H1 (cell line): ENCODE measurements around the gene PRKCA. TPM values are rescaled to one million over a fixed set of nuclear protein-coding genes. Genes with fewer than 3 reads are reported as not detected.

Experiments
- CTCF ChIA-PET: fragments of 300-600 bp; sonication (Branson Sonifier 250); formaldehyde crosslinking; loops from one replicate; lab custom pipeline; 2021; ENCODE audit not compliant: partially characterized antibody; lab: Charles Lee
- POLR2A ChIA-PET: fragments of 300-600 bp; sonication (Branson Sonifier 250); formaldehyde crosslinking; loops from one replicate; lab custom pipeline; 2021; ENCODE audit warnings: inconsistent platforms; ENCODE audit not compliant: partially characterized antibody; lab: Charles Lee
- DNase-seq, 2 experiments: peaks; one replicate each; pipeline versions ENCODE4 v3.0.0 to v3.0.0-alpha.2; 2010 to 2022; ENCODE audit warnings: low spot score in 2 of 2, low read depth in 1 of 2, mixed read lengths in 1 of 2
- FAIRE-seq: peaks from 2 replicates; lab custom pipeline; 2011; peaks lifted over from hg19 to GRCh38; lab: Jason Lieb, UNC
- H2AFZ ChIP-seq: 2 replicates; pipeline ENCODE4 v1.8.1; 2012; ENCODE audit warnings: low read length, inconsistent platforms
- H2AK5ac ChIP-seq: 2 replicates; pipeline ENCODE4 v1.6.1; 2013; ENCODE audit warnings: low read depth, low read length
- H2BK120ac ChIP-seq: replicated peaks from 2 replicates; pipeline ENCODE3; 2013; ENCODE audit warnings: low read depth, low read length, inconsistent platforms
- H2BK12ac ChIP-seq: 2 replicates; pipeline ENCODE4 v1.6.1; 2013; ENCODE audit warnings: low read depth, low read length
- H2BK15ac ChIP-seq: 2 replicates; pipeline ENCODE4 v1.6.1; 2013; ENCODE audit warnings: low read length
- H2BK20ac ChIP-seq: 2 replicates; pipeline ENCODE4 v1.6.1; 2013; ENCODE audit warnings: low read length
- H2BK5ac ChIP-seq: 2 replicates; pipeline ENCODE4 v1.6.1; 2013; ENCODE audit warnings: low read depth, low read length
- H3K14ac ChIP-seq: 2 replicates; pipeline ENCODE4 v1.6.1; 2013; ENCODE audit warnings: inconsistent platforms; ENCODE audit not compliant: insufficient read length
- H3K18ac ChIP-seq: 2 replicates; pipeline ENCODE4 v1.6.1; 2013; ENCODE audit warnings: low read length; ENCODE audit errors: extremely low read depth
- H3K23ac ChIP-seq: 2 replicates; pipeline ENCODE4 v1.6.1; 2013; ENCODE audit warnings: inconsistent platforms; ENCODE audit not compliant: insufficient read length
- H3K23me2 ChIP-seq: 2 replicates; pipeline ENCODE4 v1.6.1; 2013; ENCODE audit warnings: low read depth, low read length
- H3K27ac ChIP-seq: 2 replicates; pipeline ENCODE4 v1.6.1; 2011; ENCODE audit warnings: low read depth, low read length, inconsistent platforms
- H3K27me3 ChIP-seq, 4 experiments: replicated peaks in 1 of 4; 1 replicate in 1 of 4; 2 replicates in 3 of 4; pipeline versions ENCODE4 v1.6.1 to v1.8.1; 2011 to 2013; ENCODE audit warnings: low read length in 3 of 4, mild to moderate bottlenecking in 3 of 4, inconsistent platforms in 2 of 4, mixed read lengths in 2 of 4, moderate library complexity in 1 of 4; ENCODE audit not compliant: control insufficient read depth in 3 of 4, insufficient read depth in 3 of 4; ENCODE audit errors: extremely low read depth in 1 of 4
- H3K36me3 ChIP-seq, 4 experiments: 2 replicates each; pipeline versions ENCODE4 v1.6.1 to v1.8.1; 2011 to 2013; ENCODE audit warnings: mild to moderate bottlenecking in 4 of 4, low read length in 3 of 4, moderate library complexity in 2 of 4, control low read depth in 1 of 4, inconsistent platforms in 1 of 4; ENCODE audit not compliant: insufficient read depth in 4 of 4, control insufficient read depth in 2 of 4
- H3K4ac ChIP-seq: replicated peaks from 2 replicates; pipeline ENCODE3; 2013; ENCODE audit warnings: low read length, low read depth, mixed read lengths, inconsistent platforms; ENCODE audit not compliant: insufficient read length
- H3K4me1 ChIP-seq, 4 experiments: replicated peaks in 1 of 4; 1 replicate in 1 of 4; 2 replicates in 3 of 4; pipeline versions ENCODE4 v1.6.1 to v1.8.1; 2011 to 2013; ENCODE audit warnings: low read length in 3 of 4, inconsistent platforms in 2 of 4, mixed read lengths in 1 of 4; ENCODE audit not compliant: insufficient read depth in 4 of 4, control insufficient read depth in 3 of 4
- H3K4me2 ChIP-seq, 2 experiments: 2 replicates each; pipeline versions ENCODE4 v1.6.1 to v1.8.1; 2011 to 2013; ENCODE audit warnings: low read depth in 2 of 2, low read length in 2 of 2, control low read depth in 1 of 2, inconsistent platforms in 1 of 2, mild to moderate bottlenecking in 1 of 2; ENCODE audit not compliant: insufficient read depth in 1 of 2
- H3K4me3 ChIP-seq, 4 experiments: fragments of 200-600, 300-600 bp in 1 of 4; sonication (generic), shearing (Covaris generic), sonication (Bioruptor Twin) in 1 of 4; 2 replicates each; pipeline versions ENCODE4 v1.5.1 to v1.8.1; 2011 to 2016; ENCODE audit warnings: low read length in 4 of 4, low read depth in 3 of 4, control low read depth in 2 of 4, inconsistent platforms in 2 of 4, mild to moderate bottlenecking in 2 of 4, mixed read lengths in 1 of 4, moderate library complexity in 1 of 4; ENCODE audit not compliant: insufficient read depth in 2 of 4; ENCODE audit errors: extremely low read depth in 1 of 4
- H3K56ac ChIP-seq: replicated peaks from 2 replicates; pipeline ENCODE3; 2013; ENCODE audit warnings: low read depth, mild to moderate bottlenecking, mixed read lengths, low read length, inconsistent platforms; ENCODE audit not compliant: insufficient read length
- H3K79me1 ChIP-seq: 2 replicates; pipeline ENCODE4 v1.6.1; 2013; ENCODE audit warnings: low read depth, low read length, control low read depth
- H3K79me2 ChIP-seq, 2 experiments: 2 replicates each; pipeline versions ENCODE4 v1.6.1 to v1.8.1; 2012 to 2013; ENCODE audit warnings: low read length in 2 of 2, mild to moderate bottlenecking in 2 of 2, inconsistent platforms in 1 of 2; ENCODE audit not compliant: insufficient read depth in 2 of 2, control insufficient read depth in 1 of 2
- H3K9ac ChIP-seq, 4 experiments: replicated peaks in 1 of 4; 1 replicate in 1 of 4; 2 replicates in 3 of 4; pipeline versions ENCODE4 v1.6.1 to v1.8.1; 2011 to 2013; ENCODE audit warnings: low read depth in 3 of 4, low read length in 3 of 4, control low read depth in 2 of 4, mild to moderate bottlenecking in 2 of 4, moderate library complexity in 2 of 4, inconsistent platforms in 1 of 4; ENCODE audit errors: extremely low read depth in 1 of 4
- H3K9me3 ChIP-seq, 2 experiments: 2 replicates each; pipeline versions ENCODE4 v1.6.1 to v1.8.1; 2012 to 2013; ENCODE audit warnings: mild to moderate bottlenecking in 2 of 2, moderate library complexity in 2 of 2, control low read depth in 1 of 2, inconsistent platforms in 1 of 2, low read depth in 1 of 2, low read length in 1 of 2, mixed read lengths in 1 of 2; ENCODE audit not compliant: insufficient read depth in 2 of 2
- H4K20me1 ChIP-seq, 2 experiments: replicated peaks in 1 of 2; 2 replicates each; pipeline versions ENCODE3 to v1.8.1; 2011 to 2013; ENCODE audit warnings: inconsistent platforms in 2 of 2, low read length in 2 of 2, mild to moderate bottlenecking in 1 of 2; ENCODE audit not compliant: insufficient read depth in 2 of 2, control insufficient read depth in 1 of 2
- H4K5ac ChIP-seq: 2 replicates; pipeline ENCODE4 v1.6.1; 2013; ENCODE audit warnings: low read length, low read depth, mixed read lengths, inconsistent platforms; ENCODE audit not compliant: insufficient read length
- H4K8ac ChIP-seq: 2 replicates; pipeline ENCODE4 v1.8.0; 2013; ENCODE audit warnings: mild to moderate bottlenecking, moderate library complexity, low read length, inconsistent platforms; ENCODE audit not compliant: insufficient read depth; ENCODE audit errors: extremely low read depth
- H4K91ac ChIP-seq: replicated peaks from 2 replicates; pipeline ENCODE3; 2013; ENCODE audit warnings: low read length, mixed read lengths, inconsistent platforms; ENCODE audit not compliant: insufficient read length
- ATF2 ChIP-seq: IDR thresholded peaks from 2 replicates; pipeline ENCODE4 v1.6.1; 2012; ENCODE audit warnings: low read length, inconsistent platforms
- CBX8 ChIP-seq: fragments of 300-800, 300-1000 bp; sonication (generic); IDR thresholded peaks from 2 replicates; pipeline ENCODE4 v1.7.1; 2016; ENCODE audit warnings: low read depth, low read length, borderline replicate concordance
- CREB1 ChIP-seq: IDR thresholded peaks from 2 replicates; pipeline ENCODE4 v1.6.1; 2012; ENCODE audit warnings: inconsistent platforms
- SP4 ChIP-seq: IDR thresholded peaks from 2 replicates; pipeline ENCODE4 v1.6.1; 2012; ENCODE audit warnings: low read length, inconsistent platforms
- USF2 ChIP-seq: IDR thresholded peaks from 2 replicates; pipeline ENCODE4 v1.6.1; 2011; ENCODE audit warnings: low read length, improper control_type of control experiment
- WGBS, 2 experiments: shearing (Covaris generic) in 1 of 2; methylation state at CpG; one replicate each; pipeline versions ENCODE4 v1.1.6 to v1.1.7; 2013 to 2015; ENCODE audit warnings: low lambda C conversion rate in 2 of 2, mixed read lengths in 2 of 2, inconsistent platforms in 1 of 2, low coverage in 1 of 2, missing lambda C conversion rate in 1 of 2; ENCODE audit not compliant: insufficient replicate concordance in 2 of 2, insufficient coverage in 1 of 2, insufficient read length in 1 of 2; ENCODE audit errors: extremely low coverage in 1 of 2, missing lambda C conversion rate in 1 of 2; 5-methylcytosine and 5-hydroxymethylcytosine counted together
- polyA plus RNA-seq, 7 experiments: library from polyadenylated mRNA; depleted of rRNA in 3 of 7; stranded (reverse) in 5 of 7; unstranded in 2 of 7; fragments of >200 nt in 5 of 7; fragments of 200-250 nt in 2 of 7; gene quantifications; 1 replicate in 5 of 7; 2 replicates in 1 of 7; 4 replicates in 1 of 7; pipeline versions ENCODE4 v1.2.1 to v1.2.3, GENCODE V29; 2011 to 2013; ENCODE audit warnings: missing spikeins in 2 of 7, mixed read lengths in 2 of 7
- total RNA-seq: library from RNA; stranded (reverse); fragmentation: NEBNext Ultra II Directional; extraction: Animal tissue kit (Norgen Biotek cat#: 25700); gene quantifications from 2 replicates; pipeline ENCODE4 v1.2.1, GENCODE V29; 2021

Gene PRKCA
- total and polyA plus RNA-seq, 2 of the 8 experiments (the other 6 are each of a cell fraction or from before 2014, with no cell fraction given), result 5.8 to 17.8 TPM

GRCh38 chr17:66847704-66848103, 545.3 kb downstream of the PRKCA start:
- no peak overlapping the region for H3K9ac ChIP-seq
- H3K14ac ChIP-seq, result no peak overlapping the region
- H3K4ac ChIP-seq, result no peak overlapping the region
- H3K36me3 ChIP-seq, result no peaks in the 10 kb centered on the region
- H3K27ac ChIP-seq, result no peak overlapping the region
- H3K79me1 ChIP-seq, result no peaks in the 10 kb centered on the region
- H4K8ac ChIP-seq, result no peak overlapping the region
- no peaks in the 10 kb centered on the region for H3K23me2 ChIP-seq
- H3K4me3 ChIP-seq, result no peak overlapping the region
- no peaks in the 10 kb centered on the region for H3K27me3 ChIP-seq
- no peak overlapping the region for H2BK5ac ChIP-seq
- no peaks in the 10 kb centered on the region for H4K20me1 ChIP-seq
- no peak for TF ChIP-seq ATF2
- no peak for TF ChIP-seq SP4
- no peak for TF ChIP-seq USF2
- TF ChIP-seq CBX8, result no peak
- TF ChIP-seq CREB1, result no peak
- POLR2A ChIA-PET, result no interaction called here
- H3K18ac ChIP-seq, result no peak overlapping the region
- no peak overlapping the region for H2AK5ac ChIP-seq
- H2BK120ac ChIP-seq, result no peak overlapping the region
- DNase-seq (no peak), FAIRE-seq (no peak)
- 68% methylated on average over 3 of the region's 3 CpGs; no CpG with 5 or more reads in 1 of the 2 experiments for WGBS, 2 experiments
- no peak overlapping the region for H3K4me2 ChIP-seq
- H3K4me1 ChIP-seq, result no peaks in the 10 kb centered on the region
- no peak overlapping the region for H4K91ac ChIP-seq
- H2BK15ac ChIP-seq, result no peak overlapping the region
- no peak overlapping the region for H3K23ac ChIP-seq
- H3K9me3 ChIP-seq, result peaks cover 5 to 13% of the 10 kb centered on the region in 2 experiments
- H4K5ac ChIP-seq, result no peak overlapping the region
- CTCF ChIA-PET, result interaction anchor here (0.6 to 1.1 kb wide), 2 partner anchors 13 to 292 kb away, joined by 3 read pairs; partner anchors contain the start of gene CACNG5
- H3K56ac ChIP-seq, result no peak overlapping the region
- no peak overlapping the region for H2BK20ac ChIP-seq
- H2BK12ac ChIP-seq, result no peak overlapping the region
- H2AFZ ChIP-seq, result no peak overlapping the region
- H3K79me2 ChIP-seq, result no peaks in the 10 kb centered on the region
